Measurements from ENCODE around the gene TNFAIP6. TPM values are rescaled to one million over a fixed set of nuclear protein-coding genes. Genes with fewer than 3 reads are reported as not detected.
"Not testable (repeated sequence)": the region's sequence is repeated elsewhere in the genome, so short reads cannot be mapped to it uniquely, and the experiment has no call there.

TNFAIP6 gene, protein sequence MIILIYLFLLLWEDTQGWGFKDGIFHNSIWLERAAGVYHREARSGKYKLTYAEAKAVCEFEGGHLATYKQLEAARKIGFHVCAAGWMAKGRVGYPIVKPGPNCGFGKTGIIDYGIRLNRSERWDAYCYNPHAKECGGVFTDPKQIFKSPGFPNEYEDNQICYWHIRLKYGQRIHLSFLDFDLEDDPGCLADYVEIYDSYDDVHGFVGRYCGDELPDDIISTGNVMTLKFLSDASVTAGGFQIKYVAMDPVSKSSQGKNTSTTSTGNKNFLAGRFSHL
- total RNA-seq, result 10 to 100 TPM in 1 of 3 donors, 1 to 10 TPM in 2; 2.6 to 12.5 (median 5.3) TPM

DNA sequence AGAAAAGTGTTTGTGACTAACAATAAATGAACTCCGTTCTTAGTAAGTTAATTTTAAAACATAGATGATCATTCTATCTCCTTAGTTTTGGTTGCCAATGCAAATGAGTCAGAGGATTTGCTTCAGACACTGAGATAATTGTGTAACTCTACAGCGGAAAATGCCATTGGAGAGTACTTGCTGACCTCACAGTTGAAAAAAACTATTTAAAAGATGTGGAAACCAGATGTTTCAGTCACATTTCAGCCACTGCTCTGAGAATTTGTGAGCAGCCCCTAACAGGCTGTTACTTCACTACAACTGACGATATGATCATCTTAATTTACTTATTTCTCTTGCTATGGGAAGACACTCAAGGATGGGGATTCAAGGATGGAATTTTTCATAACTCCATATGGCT, at the start of gene TNFAIP6:
TNFAIP6 (plus strand) TSS at position 234 of the 400 bp plus-strand sequence; CDS start at position 309, 75 bp downstream.
- TF ChIP-seq POLR2AphosphoS5 (IDR thresholded peaks at IDR 0.05), result peak in 2 of 3 donors; percentile 46 to 47
- peak; percentile 25 for TF ChIP-seq POLR2A (IDR thresholded peaks at IDR 0.05)
- no peak for TF ChIP-seq CTCF (IDR thresholded peaks at IDR 0.05)
- H3K4me3 ChIP-seq, result peak within 1 kb of the TSS in 2 of 3 donors; percentile 31 to 32
- no peaks in the 10 kb centered on the region for H3K9me3 ChIP-seq
- no peak for DNase-seq (ENCODE audit: low spot score in 2 of 2)
- no peaks in the 10 kb centered on the region for H3K27me3 ChIP-seq
- H3K4me1 ChIP-seq, result no peaks in the 10 kb centered on the region
- intact Hi-C loops (cut with DNase I; ENCODE audit: low total_unique reads), result no loop called here
- peak within 1 kb of the TSS in 1 of 2 donors; percentile 8 for H3K27ac ChIP-seq
- no peaks in the 10 kb centered on the region for H3K36me3 ChIP-seq

GRCh38 chr2:151310313-151310712, 47.1 kb upstream of the TNFAIP6 start:
- intact Hi-C loops (cut with DNase I; ENCODE audit: low total_unique reads); H3K27me3 ChIP-seq; H3K4me1 ChIP-seq; H3K27ac ChIP-seq; H3K9me3 ChIP-seq; DNase-seq (ENCODE audit: low spot score in 2 of 2); H3K36me3 ChIP-seq; H3K4me3 ChIP-seq: not testable (repeated sequence)

- H3K27me3 ChIP-seq; H3K4me3 ChIP-seq; H3K4me1 ChIP-seq; H3K27ac ChIP-seq; intact Hi-C loops (cut with DNase I; ENCODE audit: low total_unique reads); H3K9me3 ChIP-seq; H3K36me3 ChIP-seq; DNase-seq (ENCODE audit: low spot score in 2 of 2): not testable (repeated sequence)
Measured at GRCh38 chr2:151312440-151312839, 45.0 kb upstream of the TNFAIP6 start.

DNA sequence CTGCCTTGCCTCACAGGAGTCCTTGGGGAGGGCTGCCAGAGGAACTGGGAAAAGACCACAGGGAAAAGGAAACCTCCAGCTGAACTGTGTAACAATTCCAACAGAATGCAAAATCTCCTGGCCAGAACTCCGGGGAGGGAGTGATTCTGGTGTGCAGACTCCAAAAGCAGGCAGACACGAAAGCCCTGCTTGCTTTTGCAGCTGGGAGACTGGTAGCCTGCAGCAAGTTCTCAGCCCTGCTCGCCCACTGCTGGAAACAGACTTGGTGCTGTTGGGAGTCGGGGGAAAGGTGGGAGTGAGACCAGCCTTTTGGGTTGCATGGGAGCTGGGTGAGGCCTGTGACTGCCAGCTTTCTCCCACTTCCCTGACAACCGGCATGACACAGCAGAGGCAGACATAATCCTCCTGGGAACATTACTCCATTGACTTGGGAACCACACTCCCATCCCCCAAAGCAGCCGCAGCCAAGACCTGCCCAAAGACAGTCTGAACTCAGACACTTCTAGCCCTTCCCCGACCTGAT, 42.0 kb upstream of the TNFAIP6 start:
- H3K4me1 ChIP-seq, result no peaks in the 10 kb centered on the region
- no peak for DNase-seq (ENCODE audit: low spot score in 2 of 2)
- H3K27ac ChIP-seq, result peak overlapping the region; percentile 9 to 59
- no peaks in the 10 kb centered on the region for H3K27me3 ChIP-seq
- H3K4me3 ChIP-seq, result peak overlapping the region in 2 of 3 donors; percentile 7 to 40
- TF ChIP-seq CTCF (IDR thresholded peaks at IDR 0.05) (no peak), POLR2AphosphoS5 (IDR thresholded peaks at IDR 0.05) (no peak), POLR2A (IDR thresholded peaks at IDR 0.05) (no peak)
- intact Hi-C loops (cut with DNase I; ENCODE audit: low total_unique reads), result no loop called here
- no peaks in the 10 kb centered on the region for H3K9me3 ChIP-seq
- H3K36me3 ChIP-seq, result no peaks in the 10 kb centered on the region

DNA sequence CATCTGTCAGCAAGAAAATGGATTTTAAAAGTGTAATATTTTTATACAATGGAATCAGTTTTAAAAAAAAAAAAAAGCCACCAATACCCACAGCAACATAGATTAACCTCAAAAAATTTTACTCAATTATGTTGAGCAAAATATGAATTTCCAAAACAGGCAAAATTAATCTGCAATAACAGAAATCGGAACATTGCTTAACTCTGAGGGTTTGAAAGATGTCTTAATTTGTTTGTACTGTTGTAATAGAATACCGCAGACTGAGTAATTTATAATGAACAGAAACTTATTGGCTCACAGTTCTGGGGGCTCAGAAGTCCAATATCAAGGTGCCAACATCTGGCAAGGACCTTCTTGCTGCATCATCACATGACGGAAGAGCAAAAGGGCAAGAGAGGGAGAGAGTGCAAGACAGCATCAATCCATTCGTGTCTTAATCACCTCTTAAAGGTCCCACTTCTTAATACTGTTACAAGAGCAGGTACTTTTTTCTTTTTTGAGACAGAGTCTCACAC, 31.8 kb upstream of the TNFAIP6 start:
- Histone ChIP-seq H3K27me3 (no peaks in the 10 kb centered on the region), H3K27ac (no peak overlapping the region), H3K36me3 (no peaks in the 10 kb centered on the region), H3K9me3 (no peaks in the 10 kb centered on the region), H3K4me3 (no peak overlapping the region), H3K4me1 (no peaks in the 10 kb centered on the region)
- intact Hi-C loops (cut with DNase I; ENCODE audit: low total_unique reads), result no loop called here
- DNase-seq (ENCODE audit: low spot score in 2 of 2), result no peak
- TF ChIP-seq CTCF (IDR thresholded peaks at IDR 0.05) (no peak), POLR2A (IDR thresholded peaks at IDR 0.05) (no peak), POLR2AphosphoS5 (IDR thresholded peaks at IDR 0.05) (no peak)

- Histone ChIP-seq H3K36me3 (no peaks in the 10 kb centered on the region), H3K27me3 (no peaks in the 10 kb centered on the region), H3K9me3 (no peaks in the 10 kb centered on the region), H3K4me3 (no peak overlapping the region), H3K4me1 (no peaks in the 10 kb centered on the region), H3K27ac (no peak overlapping the region)
- intact Hi-C loops (cut with DNase I; ENCODE audit: low total_unique reads), result no loop called here
- TF ChIP-seq POLR2A (IDR thresholded peaks at IDR 0.05), result no peak
- TF ChIP-seq POLR2AphosphoS5 (IDR thresholded peaks at IDR 0.05), result no peak
- TF ChIP-seq CTCF (IDR thresholded peaks at IDR 0.05), result no peak
- no peak for DNase-seq (ENCODE audit: low spot score in 2 of 2)
Measured at GRCh38 chr2:151326554-151326953, 30.8 kb upstream of the TNFAIP6 start.

All from breast epithelium (tissue), 4 donors.